Nephron progenitor cell (in vitro differentiated cells): ENCODE results near the gene SULT1A1.

ENCODE experiments used
- DNase-seq: peaks from one replicate; pipeline ENCODE4 v3.0.0; 2021
- H3K27ac Mint-ChIP-seq: 2 replicates; pipeline ENCODE4 v1.8.0; 2021; ENCODE audit warnings: mild to moderate bottlenecking, moderate library complexity, mixed read lengths
- H3K27me3 Mint-ChIP-seq: 2 replicates; pipeline ENCODE4 v1.8.0; 2021; ENCODE audit warnings: mild to moderate bottlenecking, low read depth, mixed read lengths; ENCODE audit not compliant: poor library complexity
- H3K36me3 Mint-ChIP-seq: 2 replicates; pipeline ENCODE4 v1.8.0; 2021; ENCODE audit warnings: low read depth, mixed read lengths
- H3K4me1 Mint-ChIP-seq: 2 replicates; pipeline ENCODE4 v1.8.0; 2021; ENCODE audit warnings: mixed read lengths
- H3K4me3 Mint-ChIP-seq: 2 replicates; pipeline ENCODE4 v1.8.0; 2021; ENCODE audit warnings: mild to moderate bottlenecking, moderate library complexity, mixed read lengths
- H3K9me3 Mint-ChIP-seq: 2 replicates; pipeline ENCODE4 v1.8.0; 2021; ENCODE audit warnings: mild to moderate bottlenecking, moderate library complexity, mixed read lengths
- CTCF ChIP-seq: fragments of 200-600 bp; sonication (generic); IDR thresholded peaks from 2 replicates; pipeline ENCODE4 v1.5.0; 2021; ENCODE audit warnings: antibody characterized with exemption

SULT1A1 gene

GRCh38 chr16:28590384-28591340 lies 19.2 kb downstream of the SULT1A1 start:
- Mint-ChIP-seq H3K36me3 (peaks cover 36% of the 10 kb centered on the region), H3K27ac (no peak overlapping the region), H3K4me3 (no peak overlapping the region), H3K4me1 (peaks cover 13% of the 10 kb centered on the region), H3K9me3 (no peaks in the 10 kb centered on the region), H3K27me3 (no peaks in the 10 kb centered on the region)
- no peak for TF ChIP-seq CTCF
- no peak for DNase-seq

GRCh38 chr16:28589930-28590329 lies 19.9 kb downstream of the SULT1A1 start:
- no peak for TF ChIP-seq CTCF
- H3K4me3 Mint-ChIP-seq = no peak overlapping the region
- H3K36me3 Mint-ChIP-seq = peaks cover 43% of the 10 kb centered on the region
- H3K27me3 Mint-ChIP-seq = no peaks in the 10 kb centered on the region
- DNase-seq = no peak
- peaks cover 7% of the 10 kb centered on the region for H3K4me1 Mint-ChIP-seq
- no peaks in the 10 kb centered on the region for H3K9me3 Mint-ChIP-seq
- no peak overlapping the region for H3K27ac Mint-ChIP-seq

GRCh38 chr16:28589069-28589468 lies 20.8 kb downstream of the SULT1A1 start:
- Mint-ChIP-seq H3K27ac (no peak overlapping the region), H3K36me3 (peaks cover 47% of the 10 kb centered on the region), H3K4me3 (no peak overlapping the region), H3K9me3 (no peaks in the 10 kb centered on the region), H3K4me1 (peaks cover 5% of the 10 kb centered on the region), H3K27me3 (no peaks in the 10 kb centered on the region)
- no peak for TF ChIP-seq CTCF
- no peak for DNase-seq

- H3K27ac Mint-ChIP-seq = peak overlapping the region; percentile 84
- DNase-seq = no peak
- H3K36me3 Mint-ChIP-seq = peaks cover 49% of the 10 kb centered on the region
- peaks cover under 1% of the 10 kb centered on the region for H3K27me3 Mint-ChIP-seq
- no peak for TF ChIP-seq CTCF
- H3K4me3 Mint-ChIP-seq = no peak overlapping the region
- no peaks in the 10 kb centered on the region for H3K9me3 Mint-ChIP-seq
- no peaks in the 10 kb centered on the region for H3K4me1 Mint-ChIP-seq
Observed at GRCh38 chr16:28587386-28587785, 22.5 kb downstream of the SULT1A1 start.

- Mint-ChIP-seq H3K9me3 (no peaks in the 10 kb centered on the region), H3K4me3 (no peak overlapping the region), H3K27ac (no peak overlapping the region), H3K36me3 (peaks cover 48% of the 10 kb centered on the region), H3K27me3 (peaks cover 7% of the 10 kb centered on the region), H3K4me1 (no peaks in the 10 kb centered on the region)
- TF ChIP-seq CTCF = no peak
- DNase-seq = no peak
Observed at GRCh38 chr16:28586466-28586865, 23.4 kb downstream of the SULT1A1 start.

- Mint-ChIP-seq H3K4me1 (no peaks in the 10 kb centered on the region), H3K9me3 (no peaks in the 10 kb centered on the region), H3K27me3 (peaks cover 7% of the 10 kb centered on the region), H3K36me3 (peaks cover 53% of the 10 kb centered on the region), H3K4me3 (no peak overlapping the region), H3K27ac (peak overlapping the region; percentile 87)
- DNase-seq = no peak
- no peak for TF ChIP-seq CTCF
Observed at GRCh38 chr16:28585674-28586073, 24.2 kb downstream of the SULT1A1 start.
